Choroid plexus epithelial cell (primary cell): ENCODE results near the gene ALK.
"Not testable (repeated sequence)": the region's sequence is repeated elsewhere in the genome, so short reads cannot be mapped to it uniquely, and the experiment has no call there.

Experiments
- DNase-seq: peaks from one replicate; pipeline ENCODE4 v3.0.0-alpha.2; 2010; ENCODE audit warnings: low read depth
- H3K4me3 ChIP-seq: 2 replicates; pipeline ENCODE4 v1.5.1; 2011; ENCODE audit warnings: low read depth, mild to moderate bottlenecking, control low read depth, low read length, moderate library complexity
- CTCF ChIP-seq: conservative IDR thresholded peaks from 2 replicates; pipeline ENCODE4 v1.5.1; 2011; ENCODE audit warnings: low read depth, mild to moderate bottlenecking, control low read depth, inconsistent platforms, low read length, moderate library complexity

Gene ALK

GRCh38 chr2:29250977-29251376 is 670.4 kb downstream of the ALK start:
- H3K4me3 ChIP-seq: no peak overlapping the region
- no peak for TF ChIP-seq CTCF
- DNase-seq: no peak

- no peak for DNase-seq
- H3K4me3 ChIP-seq: no peak overlapping the region
- no peak for TF ChIP-seq CTCF
Observed at GRCh38 chr2:29249666-29250253, 671.6 kb downstream of the ALK start.

- no peak for TF ChIP-seq CTCF
- H3K4me3 ChIP-seq: no peak overlapping the region
Observed at GRCh38 chr2:29247336-29247914, 674.0 kb downstream of the ALK start.

GRCh38 chr2:29246383-29247300 is 674.7 kb downstream of the ALK start:
- DNase-seq: no peak
- no peak for TF ChIP-seq CTCF
- no peak overlapping the region for H3K4me3 ChIP-seq

More at GRCh38 chr2:29247336-29247914, 674.0 kb downstream of the ALK start:
- DNase-seq: no peak

GRCh38 chr2:29245742-29246382 is 675.5 kb downstream of the ALK start:
- DNase-seq: no peak
- no peak for TF ChIP-seq CTCF
- no peak overlapping the region for H3K4me3 ChIP-seq

- DNase-seq, H3K4me3 ChIP-seq: not testable (repeated sequence)
Observed at GRCh38 chr2:29245035-29245741, 676.2 kb downstream of the ALK start.
